Endodermal cell (in vitro differentiated cells): ENCODE results near the gene DNAJC1. TPM values are rescaled to one million over a fixed set of nuclear protein-coding genes. Genes with fewer than 3 reads are reported as not detected.

ENCODE experiments used
- DNase-seq: peaks from one replicate; pipeline ENCODE4 v3.0.0-alpha.2; 2017
- H3K27ac ChIP-seq: 2 replicates; pipeline ENCODE4 v1.5.1; 2013; ENCODE audit warnings: mild to moderate bottlenecking, low read depth, low read length, moderate library complexity
- H3K27me3 ChIP-seq: 2 replicates; pipeline ENCODE4 v1.6.1; 2013; ENCODE audit warnings: mild to moderate bottlenecking, low read length, moderate library complexity; ENCODE audit not compliant: insufficient read depth, control insufficient read depth, poor library complexity, severe bottlenecking
- H3K36me3 ChIP-seq: 2 replicates; pipeline ENCODE4 v1.7.0; 2013; ENCODE audit warnings: mild to moderate bottlenecking, low read length, moderate library complexity; ENCODE audit not compliant: control insufficient read depth, insufficient read depth
- H3K4me1 ChIP-seq: one replicate; pipeline ENCODE4 v1.7.0; 2013; ENCODE audit warnings: low read length; ENCODE audit not compliant: control insufficient read depth, insufficient read depth
- H3K4me3 ChIP-seq: 2 replicates; pipeline ENCODE4 v1.5.1; 2013; ENCODE audit warnings: mild to moderate bottlenecking, low read length, moderate library complexity
- H3K9ac ChIP-seq: 2 replicates; pipeline ENCODE4 v1.6.1; 2013; ENCODE audit warnings: mild to moderate bottlenecking, low read length, moderate library complexity; ENCODE audit not compliant: poor library complexity, severe bottlenecking; ENCODE audit errors: extremely low read depth
- H3K9me3 ChIP-seq: 2 replicates; pipeline ENCODE4 v1.6.1; 2013; ENCODE audit warnings: mild to moderate bottlenecking, low read length, moderate library complexity; ENCODE audit not compliant: control insufficient read depth
- H3K27ac Mint-ChIP-seq: 2 replicates; pipeline ENCODE4 v1.8.0; 2020; ENCODE audit warnings: mixed read lengths
- H3K27me3 Mint-ChIP-seq: 2 replicates; pipeline ENCODE4 v1.8.0; 2021; ENCODE audit warnings: mild to moderate bottlenecking, mixed read lengths; ENCODE audit not compliant: insufficient read depth
- H3K36me3 Mint-ChIP-seq: 2 replicates; pipeline ENCODE4 v1.8.0; 2020; ENCODE audit warnings: low read depth, mixed read lengths
- H3K4me1 Mint-ChIP-seq: 2 replicates; pipeline ENCODE4 v1.8.0; 2020; ENCODE audit warnings: mixed read lengths
- H3K4me3 Mint-ChIP-seq: 2 replicates; pipeline ENCODE4 v1.8.0; 2020; ENCODE audit warnings: mild to moderate bottlenecking, moderate library complexity, mixed read lengths
- H3K9me3 Mint-ChIP-seq: 2 replicates; pipeline ENCODE4 v1.8.0; 2020; ENCODE audit warnings: mild to moderate bottlenecking, mixed read lengths
- WGBS, 2 experiments: methylation state at CpG; one replicate each; pipeline versions ENCODE4 v1.1.5 to v1.1.7; 2013; ENCODE audit warnings: missing lambda C conversion rate in 2 of 2, mixed read lengths in 1 of 2; ENCODE audit not compliant: insufficient coverage in 1 of 2, insufficient read length in 1 of 2; 5-methylcytosine and 5-hydroxymethylcytosine counted together
- total RNA-seq, 2 donors: library from RNA; stranded (reverse); fragmentation: NEBNext Ultra II Directional in 1 of 2; extraction: Animal tissue kit (Norgen Biotek cat#: 25700) in 1 of 2; gene quantifications; 2 replicates in 1 of 2; 3 replicates in 1 of 2; pipeline ENCODE4 v1.2.1, GENCODE V29; 2021
- TF ChIP-seq, protein P1 (sequence below): fragments of 200-600 bp; sonication (generic); conservative IDR thresholded peaks from 2 replicates; pipeline ENCODE4 v1.5.0; 2021; ENCODE audit warnings: antibody characterized with exemption, mild to moderate bottlenecking

The DNAJC1 gene
- total RNA-seq, 2 donors from 2014 or later: 23.5 to 30.4 TPM

DNA sequence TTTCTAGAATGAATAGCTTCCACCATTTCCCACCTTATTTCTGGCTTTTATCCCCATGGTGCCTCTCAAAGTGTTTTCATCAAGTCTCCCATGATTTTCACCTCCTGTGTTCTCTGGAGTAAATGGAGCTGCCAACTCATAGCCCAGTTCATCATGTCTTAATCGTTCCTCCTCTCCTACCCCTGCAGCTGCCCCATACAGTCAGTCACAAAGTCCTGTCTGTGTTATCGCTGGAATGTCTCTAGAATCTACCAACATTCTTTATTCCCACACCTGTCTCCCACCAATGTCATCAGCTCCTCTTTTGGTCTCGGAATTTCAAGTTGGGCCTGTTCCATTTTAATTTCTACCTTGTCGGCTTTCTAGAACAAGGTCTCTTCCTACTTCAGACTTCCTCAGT lies 290.6 kb downstream of the DNAJC1 start:
- no peaks in the 10 kb centered on the region for H3K9me3 ChIP-seq
- Mint-ChIP-seq H3K4me3 (no peak overlapping the region), H3K4me1 (peaks cover 3% of the 10 kb centered on the region), H3K27me3 (no peaks in the 10 kb centered on the region), H3K36me3 (peaks cover 58% of the 10 kb centered on the region), H3K27ac (peak overlapping the region; percentile 28), H3K9me3 (no peaks in the 10 kb centered on the region)
- TF ChIP-seq, protein P1, sequence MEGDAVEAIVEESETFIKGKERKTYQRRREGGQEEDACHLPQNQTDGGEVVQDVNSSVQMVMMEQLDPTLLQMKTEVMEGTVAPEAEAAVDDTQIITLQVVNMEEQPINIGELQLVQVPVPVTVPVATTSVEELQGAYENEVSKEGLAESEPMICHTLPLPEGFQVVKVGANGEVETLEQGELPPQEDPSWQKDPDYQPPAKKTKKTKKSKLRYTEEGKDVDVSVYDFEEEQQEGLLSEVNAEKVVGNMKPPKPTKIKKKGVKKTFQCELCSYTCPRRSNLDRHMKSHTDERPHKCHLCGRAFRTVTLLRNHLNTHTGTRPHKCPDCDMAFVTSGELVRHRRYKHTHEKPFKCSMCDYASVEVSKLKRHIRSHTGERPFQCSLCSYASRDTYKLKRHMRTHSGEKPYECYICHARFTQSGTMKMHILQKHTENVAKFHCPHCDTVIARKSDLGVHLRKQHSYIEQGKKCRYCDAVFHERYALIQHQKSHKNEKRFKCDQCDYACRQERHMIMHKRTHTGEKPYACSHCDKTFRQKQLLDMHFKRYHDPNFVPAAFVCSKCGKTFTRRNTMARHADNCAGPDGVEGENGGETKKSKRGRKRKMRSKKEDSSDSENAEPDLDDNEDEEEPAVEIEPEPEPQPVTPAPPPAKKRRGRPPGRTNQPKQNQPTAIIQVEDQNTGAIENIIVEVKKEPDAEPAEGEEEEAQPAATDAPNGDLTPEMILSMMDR: no peak
- H3K27me3 ChIP-seq: no peaks in the 10 kb centered on the region
- no peak overlapping the region for H3K9ac ChIP-seq
- peaks cover 3% of the 10 kb centered on the region for H3K4me1 ChIP-seq
- WGBS, 2 experiments: 91 to 95% methylated on average over 3 to 4 of the region's 4 CpGs
- no peak for DNase-seq
- H3K36me3 ChIP-seq: peaks cover 71% of the 10 kb centered on the region
- no peak overlapping the region for H3K4me3 ChIP-seq
- H3K27ac ChIP-seq: no peak overlapping the region

DNA sequence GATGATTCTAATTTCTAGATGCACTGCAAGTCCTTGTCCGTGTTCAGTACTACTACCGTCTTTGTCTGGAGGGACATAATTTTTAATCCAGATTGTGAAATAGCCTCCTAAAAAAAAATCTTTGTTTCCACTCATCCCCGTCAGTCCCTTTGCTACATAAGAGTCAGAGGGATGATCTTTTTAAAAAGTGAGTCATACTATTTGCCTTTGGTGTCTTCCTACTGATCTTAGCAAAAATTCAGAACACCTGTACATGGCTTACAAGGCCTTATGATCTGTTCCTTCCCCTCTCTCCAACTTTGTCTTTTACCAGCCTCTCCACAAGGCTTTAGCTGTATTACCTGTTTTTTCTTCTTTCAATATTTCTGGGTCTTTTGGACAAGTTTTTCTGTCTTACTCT lies 296.0 kb downstream of the DNAJC1 start:
- no peak overlapping the region for H3K27ac Mint-ChIP-seq
- TF ChIP-seq, protein P1: no peak
- H3K4me3 ChIP-seq: no peak overlapping the region

More for the DNA sequence above, 296.0 kb downstream of the DNAJC1 start:
- peaks cover 62% of the 10 kb centered on the region for H3K36me3 ChIP-seq
- no peak for DNase-seq
- peaks cover under 1% of the 10 kb centered on the region for H3K4me1 ChIP-seq
- no peaks in the 10 kb centered on the region for H3K9me3 Mint-ChIP-seq
- no peaks in the 10 kb centered on the region for H3K27me3 ChIP-seq
- H3K27me3 Mint-ChIP-seq: no peaks in the 10 kb centered on the region
- H3K9me3 ChIP-seq: peaks cover 5% of the 10 kb centered on the region
- peaks cover 50% of the 10 kb centered on the region for H3K36me3 Mint-ChIP-seq
- 96 to 100% methylated on average over 2 to 3 of the region's 3 CpGs for whole genome bisulfite sequencing, 2 experiments
- H3K4me3 Mint-ChIP-seq: no peak overlapping the region
- H3K27ac ChIP-seq: no peak overlapping the region
- peaks cover 8% of the 10 kb centered on the region for H3K4me1 Mint-ChIP-seq
- H3K9ac ChIP-seq: no peak overlapping the region

Other genes with a start within 250 kb of the DNAJC1 start
- gene EBLN1, start 214.3 kb upstream of the DNAJC1 start, total RNA-seq: not detected